Measurements from ENCODE around the gene BCAN. TPM values are rescaled to one million over a fixed set of nuclear protein-coding genes. Genes with fewer than 3 reads are reported as not detected.

BCAN gene
- total and polyA plus RNA-seq, 10 donors, result 0.10 to 0.11 TPM; not detected in 8

DNA sequence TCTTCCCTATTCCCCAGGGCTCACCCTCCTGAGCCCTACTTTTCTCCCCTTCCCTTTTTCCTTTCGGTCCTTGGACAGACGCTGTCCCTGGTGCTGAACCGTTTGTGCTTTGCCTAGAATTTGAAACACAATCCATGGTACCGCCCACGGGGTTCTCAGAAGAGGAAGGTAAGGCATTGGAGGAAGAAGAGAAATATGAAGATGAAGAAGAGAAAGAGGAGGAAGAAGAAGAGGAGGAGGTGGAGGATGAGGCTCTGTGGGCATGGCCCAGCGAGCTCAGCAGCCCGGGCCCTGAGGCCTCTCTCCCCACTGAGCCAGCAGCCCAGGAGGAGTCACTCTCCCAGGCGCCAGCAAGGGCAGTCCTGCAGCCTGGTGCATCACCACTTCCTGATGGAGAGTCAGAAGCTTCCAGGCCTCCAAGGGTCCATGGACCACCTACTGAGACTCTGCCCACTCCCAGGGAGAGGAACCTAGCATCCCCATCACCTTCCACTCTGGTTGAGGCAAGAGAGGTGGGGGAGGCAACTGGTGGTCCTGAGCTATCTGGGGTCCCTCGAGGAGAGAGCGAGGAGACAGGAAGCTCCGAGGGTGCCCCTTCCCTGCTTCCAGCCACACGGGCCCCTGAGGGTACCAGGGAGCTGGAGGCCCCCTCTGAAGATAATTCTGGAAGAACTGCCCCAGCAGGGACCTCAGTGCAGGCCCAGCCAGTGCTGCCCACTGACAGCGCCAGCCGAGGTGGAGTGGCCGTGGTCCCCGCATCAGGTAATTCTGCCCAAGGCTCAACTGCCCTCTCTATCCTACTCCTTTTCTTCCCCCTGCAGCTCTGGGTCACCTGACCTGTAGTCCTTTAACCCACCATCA lies 10.4 kb downstream of the BCAN start:
- no peak overlapping the region for H3K27ac ChIP-seq
- H3K4me3 ChIP-seq, result no peak overlapping the region
- no peak for TF ChIP-seq POLR2AphosphoS5 (IDR thresholded peaks at IDR 0.05)
- no peak for TF ChIP-seq POLR2A (IDR thresholded peaks at IDR 0.05)
- TF ChIP-seq, protein P1, sequence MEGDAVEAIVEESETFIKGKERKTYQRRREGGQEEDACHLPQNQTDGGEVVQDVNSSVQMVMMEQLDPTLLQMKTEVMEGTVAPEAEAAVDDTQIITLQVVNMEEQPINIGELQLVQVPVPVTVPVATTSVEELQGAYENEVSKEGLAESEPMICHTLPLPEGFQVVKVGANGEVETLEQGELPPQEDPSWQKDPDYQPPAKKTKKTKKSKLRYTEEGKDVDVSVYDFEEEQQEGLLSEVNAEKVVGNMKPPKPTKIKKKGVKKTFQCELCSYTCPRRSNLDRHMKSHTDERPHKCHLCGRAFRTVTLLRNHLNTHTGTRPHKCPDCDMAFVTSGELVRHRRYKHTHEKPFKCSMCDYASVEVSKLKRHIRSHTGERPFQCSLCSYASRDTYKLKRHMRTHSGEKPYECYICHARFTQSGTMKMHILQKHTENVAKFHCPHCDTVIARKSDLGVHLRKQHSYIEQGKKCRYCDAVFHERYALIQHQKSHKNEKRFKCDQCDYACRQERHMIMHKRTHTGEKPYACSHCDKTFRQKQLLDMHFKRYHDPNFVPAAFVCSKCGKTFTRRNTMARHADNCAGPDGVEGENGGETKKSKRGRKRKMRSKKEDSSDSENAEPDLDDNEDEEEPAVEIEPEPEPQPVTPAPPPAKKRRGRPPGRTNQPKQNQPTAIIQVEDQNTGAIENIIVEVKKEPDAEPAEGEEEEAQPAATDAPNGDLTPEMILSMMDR (IDR thresholded peaks at IDR 0.05 in 8 of 11, conservative IDR thresholded peaks at IDR 0.05 in 3 of 11), result no peak
- no peaks in the 10 kb centered on the region for H3K9me3 ChIP-seq
- H3K36me3 ChIP-seq, result no peaks in the 10 kb centered on the region
- H3K4me1 ChIP-seq, result peaks cover 9 to 16% (median 11%) of the 10 kb centered on the region in 6 donors
- intact Hi-C loops (cut with DNase I; ENCODE audit: low total_unique reads), result no loop called here
- 41 to 49% (median 46%) methylated on average over 12 to 16 of the region's 16 CpGs for WGBS, 5 donors
- H3K27me3 ChIP-seq (replicated peaks in 1 of 7), result peaks cover 0 to 100% (median 27%) of the 10 kb centered on the region in 7 donors
- DNase-seq, result no peak

DNA sequence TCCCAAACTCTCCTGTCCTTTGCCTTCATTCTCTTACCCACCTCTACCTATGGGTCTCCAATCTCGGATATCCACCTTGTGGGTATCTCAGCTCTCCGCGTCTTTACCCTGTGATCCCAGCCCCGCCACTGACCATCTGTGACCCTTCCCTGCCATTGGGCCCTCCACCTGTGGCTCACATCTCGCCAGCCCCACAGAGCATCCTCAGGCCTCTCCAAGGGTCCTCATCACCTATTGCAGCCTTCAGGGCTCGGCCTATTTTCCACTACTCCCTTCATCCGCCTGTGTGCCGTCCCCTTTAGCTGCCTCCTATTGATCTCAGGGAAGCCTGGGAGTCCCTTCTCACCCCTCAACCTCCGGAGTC lies 11.1 kb downstream of the BCAN start:
- H3K27me3 ChIP-seq (replicated peaks in 1 of 7), result peaks cover 0 to 100% (median 27%) of the 10 kb centered on the region in 7 donors
- H3K9me3 ChIP-seq, result no peaks in the 10 kb centered on the region
- H3K36me3 ChIP-seq, result no peaks in the 10 kb centered on the region
- intact Hi-C loops (cut with DNase I; ENCODE audit: low total_unique reads), result no loop called here
- no peak for DNase-seq
- no peak overlapping the region for H3K4me3 ChIP-seq
- no peak overlapping the region for H3K27ac ChIP-seq
- TF ChIP-seq, protein P1 (IDR thresholded peaks at IDR 0.05 in 8 of 11, conservative IDR thresholded peaks at IDR 0.05 in 3 of 11), result no peak
- TF ChIP-seq POLR2AphosphoS5 (IDR thresholded peaks at IDR 0.05) (no peak), POLR2A (IDR thresholded peaks at IDR 0.05) (no peak)
- 70 to 86% (median 82%) methylated on average over 9 of the region's 9 CpGs for WGBS, 5 donors
- H3K4me1 ChIP-seq, result peaks cover 13 to 22% (median 17%) of the 10 kb centered on the region in 6 donors

DNA sequence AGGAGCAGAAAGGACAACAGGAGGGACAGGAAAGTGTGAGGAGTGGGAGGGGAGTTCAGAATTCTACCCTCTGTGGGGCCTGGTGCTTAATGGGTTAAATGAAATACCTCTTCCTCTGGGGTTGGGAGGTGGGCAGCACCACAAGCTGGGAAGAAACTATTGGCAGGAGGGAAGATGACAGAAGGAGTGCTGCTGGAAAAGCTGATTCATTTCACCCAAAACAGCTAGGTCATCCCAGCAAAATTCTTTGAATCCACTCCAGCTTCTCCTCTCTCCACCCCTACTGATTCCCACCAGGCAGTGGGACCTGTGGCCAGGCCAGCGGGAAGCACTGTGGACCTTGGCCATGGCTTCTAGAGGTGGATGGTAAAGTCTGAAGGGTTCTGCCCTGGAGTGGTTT lies 12.8 kb downstream of the BCAN start:
- Histone ChIP-seq H3K27me3 (replicated peaks in 1 of 7) (peaks cover 0 to 85% (median 27%) of the 10 kb centered on the region in 7 donors), H3K27ac (no peak overlapping the region), H3K9me3 (no peaks in the 10 kb centered on the region), H3K36me3 (no peaks in the 10 kb centered on the region), H3K4me3 (no peak overlapping the region), H3K4me1 (peaks cover 17 to 39% (median 33%) of the 10 kb centered on the region in 6 donors)
- 75 to 94% (median 82%) methylated on average over 1 of the region's 1 CpG for WGBS, 5 donors
- no peak for DNase-seq
- intact Hi-C loops (cut with DNase I; ENCODE audit: low total_unique reads), result no loop called here
- TF ChIP-seq POLR2A (IDR thresholded peaks at IDR 0.05), result no peak
- TF ChIP-seq, protein P1 (IDR thresholded peaks at IDR 0.05 in 8 of 11, conservative IDR thresholded peaks at IDR 0.05 in 3 of 11), result no peak
- no peak for TF ChIP-seq POLR2AphosphoS5 (IDR thresholded peaks at IDR 0.05)

DNA sequence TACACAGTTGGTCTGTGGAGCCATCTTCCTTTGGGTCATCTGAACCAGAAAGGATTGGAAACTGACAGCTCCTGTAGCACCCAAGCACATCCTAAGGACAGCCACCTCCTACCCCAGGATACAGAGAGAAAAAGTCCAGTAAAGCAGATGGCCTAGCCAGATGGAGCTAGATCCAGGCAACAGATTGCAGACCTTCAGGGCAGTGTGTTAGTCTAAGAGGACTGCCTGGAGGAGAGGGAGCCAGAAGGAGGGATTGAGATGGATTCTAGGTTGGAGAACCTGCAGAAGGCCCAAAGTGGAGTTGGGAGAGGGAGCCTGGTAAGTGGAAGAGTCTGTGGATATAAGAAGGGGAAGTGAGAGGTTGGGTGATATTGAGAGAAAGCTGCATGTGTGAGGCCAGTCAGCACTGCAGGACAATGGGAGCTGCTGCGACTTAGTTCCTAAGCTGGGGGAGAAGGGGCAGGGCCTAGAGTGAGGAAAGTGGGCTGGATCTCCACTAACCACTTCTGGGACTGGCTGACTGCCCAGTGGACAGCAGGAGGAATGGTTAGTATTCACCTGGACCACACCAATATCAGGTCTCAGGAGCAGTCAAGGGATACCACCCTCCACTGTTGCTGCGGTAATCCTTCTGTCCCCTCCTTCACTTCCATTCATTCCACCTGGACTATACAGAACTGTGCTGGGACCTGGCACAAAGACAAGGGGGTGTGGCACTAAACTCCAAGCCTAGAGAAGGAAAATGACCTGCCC lies 13.4 kb downstream of the BCAN start:
- intact Hi-C loops (cut with DNase I; ENCODE audit: low total_unique reads), result no loop called here
- peaks cover 0 to 79% (median 27%) of the 10 kb centered on the region in 7 donors for H3K27me3 ChIP-seq (replicated peaks in 1 of 7)
- H3K9me3 ChIP-seq, result no peaks in the 10 kb centered on the region
- H3K4me1 ChIP-seq, result peaks cover 20 to 46% (median 39%) of the 10 kb centered on the region in 6 donors
- 51 to 62% (median 55%) methylated on average over 2 of the region's 2 CpGs for WGBS, 5 donors
- DNase-seq, result no peak
- no peak overlapping the region for H3K4me3 ChIP-seq
- no peak overlapping the region for H3K27ac ChIP-seq
- TF ChIP-seq POLR2A (IDR thresholded peaks at IDR 0.05) (no peak), POLR2AphosphoS5 (IDR thresholded peaks at IDR 0.05) (no peak)
- TF ChIP-seq, protein P1 (IDR thresholded peaks at IDR 0.05 in 8 of 11, conservative IDR thresholded peaks at IDR 0.05 in 3 of 11), result no peak
- no peaks in the 10 kb centered on the region for H3K36me3 ChIP-seq

Measured in spleen (tissue), 11 donors.